ENCODE results near the gene SEMA3G.

Gene SEMA3G

GRCh38 chr3:52444860-52445793, at the start of gene SEMA3G:
Gene SEMA3G, minus strand, starts transcription at chr3:52445103. Its CDS starts 76 bp downstream, at chr3:52445027.
- DNase-seq = no peak

- no peak for DNase-seq
Observed at GRCh38 chr3:52494445-52494844, 49.5 kb upstream of the SEMA3G start.

GRCh38 chr3:52493232-52494017, 48.5 kb upstream of the SEMA3G start:
- DNase-seq = no peak

GRCh38 chr3:52492059-52492458, 47.2 kb upstream of the SEMA3G start:
- DNase-seq = no peak

GRCh38 chr3:52490939-52491526, 46.1 kb upstream of the SEMA3G start:
- DNase-seq = no peak

- DNase-seq = no peak
Observed at GRCh38 chr3:52490035-52490938, 45.4 kb upstream of the SEMA3G start.

- no peak for DNase-seq
Observed at GRCh38 chr3:52489453-52489852, 44.5 kb upstream of the SEMA3G start.

GRCh38 chr3:52488746-52489145, 43.8 kb upstream of the SEMA3G start:
- DNase-seq = no peak

GRCh38 chr3:52487788-52488691, 43.1 kb upstream of the SEMA3G start:
- no peak for DNase-seq

- DNase-seq = no peak
Observed at GRCh38 chr3:52487050-52487787, 42.3 kb upstream of the SEMA3G start.

- no peak for DNase-seq
Observed at GRCh38 chr3:52484680-52485461, 40.0 kb upstream of the SEMA3G start.

GRCh38 chr3:52483577-52484381, 38.9 kb upstream of the SEMA3G start:
- no peak for DNase-seq

GRCh38 chr3:52483081-52483480, 38.2 kb upstream of the SEMA3G start:
- no peak for DNase-seq

GRCh38 chr3:52481819-52482521, 37.1 kb upstream of the SEMA3G start:
- DNase-seq = no peak

GRCh38 chr3:52480768-52481715, 36.1 kb upstream of the SEMA3G start:
- no peak for DNase-seq

GRCh38 chr3:52479877-52480575, 35.1 kb upstream of the SEMA3G start:
- DNase-seq = no peak

Measured in NCI-H2081 treated with DMSO at 0.1 percent for 48 hours (cell line).